Right lobe of liver (tissue), 4 donors: ENCODE data around the gene OR8G1.

Experiments
- POLR2A ChIP-seq: fragments of 450-650 bp; IDR thresholded peaks from one replicate; pipeline ENCODE4 v1.6.1; 2017; ENCODE audit warnings: antibody characterized with exemption, mild to moderate bottlenecking
- TF ChIP-seq, protein P1 (sequence below), 4 donors: fragments of 200-600 bp in 3 of 4; fragments of 450-650 bp in 1 of 4; IDR thresholded peaks; one replicate each; pipeline versions ENCODE4 v1.5.1 to v1.8.0; 2016 to 2022; ENCODE audit warnings: antibody characterized with exemption in 4 of 4, mild to moderate bottlenecking in 2 of 4
- donor health status: DM: no; HTN: no; CAD: no.
- donor health status: DM: no; HTN: no; CAD: no.
- donor health status: DM: no; HTN: yes; CAD: no.

DNA sequence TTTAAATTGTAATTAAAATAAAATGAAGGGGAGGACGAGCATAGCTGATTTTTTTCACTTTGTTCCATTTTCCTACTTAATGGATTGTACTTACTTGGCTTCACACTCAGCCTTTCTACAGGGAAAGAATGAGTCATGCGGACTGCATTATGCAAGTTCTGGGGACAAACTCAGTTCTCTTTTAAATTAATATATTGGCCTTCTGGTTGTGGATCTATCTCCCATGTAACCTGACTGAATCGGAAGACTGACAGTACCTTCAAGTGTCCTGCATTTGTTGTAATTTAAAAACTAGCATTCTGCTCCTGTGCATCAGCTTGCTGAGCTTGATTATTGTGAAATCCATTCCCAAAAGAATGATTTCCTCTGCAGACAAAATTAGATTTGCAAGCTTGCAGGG is 60.7 kb downstream of the OR8G1 start:
- no peak for TF ChIP-seq POLR2A
- TF ChIP-seq, protein P1, sequence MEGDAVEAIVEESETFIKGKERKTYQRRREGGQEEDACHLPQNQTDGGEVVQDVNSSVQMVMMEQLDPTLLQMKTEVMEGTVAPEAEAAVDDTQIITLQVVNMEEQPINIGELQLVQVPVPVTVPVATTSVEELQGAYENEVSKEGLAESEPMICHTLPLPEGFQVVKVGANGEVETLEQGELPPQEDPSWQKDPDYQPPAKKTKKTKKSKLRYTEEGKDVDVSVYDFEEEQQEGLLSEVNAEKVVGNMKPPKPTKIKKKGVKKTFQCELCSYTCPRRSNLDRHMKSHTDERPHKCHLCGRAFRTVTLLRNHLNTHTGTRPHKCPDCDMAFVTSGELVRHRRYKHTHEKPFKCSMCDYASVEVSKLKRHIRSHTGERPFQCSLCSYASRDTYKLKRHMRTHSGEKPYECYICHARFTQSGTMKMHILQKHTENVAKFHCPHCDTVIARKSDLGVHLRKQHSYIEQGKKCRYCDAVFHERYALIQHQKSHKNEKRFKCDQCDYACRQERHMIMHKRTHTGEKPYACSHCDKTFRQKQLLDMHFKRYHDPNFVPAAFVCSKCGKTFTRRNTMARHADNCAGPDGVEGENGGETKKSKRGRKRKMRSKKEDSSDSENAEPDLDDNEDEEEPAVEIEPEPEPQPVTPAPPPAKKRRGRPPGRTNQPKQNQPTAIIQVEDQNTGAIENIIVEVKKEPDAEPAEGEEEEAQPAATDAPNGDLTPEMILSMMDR (IDR thresholded peaks at IDR 0.05), result no peak
